Small intestine (tissue), 16 donors: ENCODE measurements around the gene RCN1. TPM values are rescaled to one million over a fixed set of nuclear protein-coding genes. Genes with fewer than 3 reads are reported as not detected.

ENCODE experiments used
- DNase-seq, 2 donors: peaks; one replicate each; pipeline versions ENCODE4 v3.0.0 to v3.0.0-alpha.2; 2013
- FAIRE-seq: peaks from 2 replicates; lab custom pipeline; 2012; peaks lifted over from hg19 to GRCh38; lab: Jason Lieb, UNC
- H3K27ac ChIP-seq, 3 donors: one replicate each; pipeline ENCODE4 v1.5.1; 2013; ENCODE audit warnings: low read length in 2 of 3, mild to moderate bottlenecking in 2 of 3, control low read depth in 1 of 3, inconsistent platforms in 1 of 3, low read depth in 1 of 3, moderate library complexity in 1 of 3
- H3K27me3 ChIP-seq, 3 donors: one replicate each; pipeline ENCODE4 v1.6.1; 2013; ENCODE audit warnings: low read length in 3 of 3, inconsistent platforms in 1 of 3; ENCODE audit not compliant: control insufficient read depth in 3 of 3, insufficient read depth in 3 of 3
- H3K36me3 ChIP-seq, 3 donors: one replicate each; pipeline ENCODE4 v1.6.1; 2013; ENCODE audit warnings: low read length in 3 of 3, inconsistent platforms in 1 of 3, low read depth in 1 of 3, mild to moderate bottlenecking in 1 of 3, moderate library complexity in 1 of 3; ENCODE audit not compliant: control insufficient read depth in 3 of 3, insufficient read depth in 2 of 3
- H3K4me1 ChIP-seq, 3 donors: one replicate each; pipeline ENCODE4 v1.6.1; 2013; ENCODE audit warnings: low read length in 2 of 3, inconsistent platforms in 1 of 3, low read depth in 1 of 3, mild to moderate bottlenecking in 1 of 3, moderate library complexity in 1 of 3; ENCODE audit not compliant: control insufficient read depth in 3 of 3, insufficient read depth in 2 of 3
- H3K4me3 ChIP-seq, 3 donors: one replicate each; pipeline ENCODE4 v1.5.1; 2013; ENCODE audit warnings: low read length in 3 of 3, control low read depth in 1 of 3, inconsistent platforms in 1 of 3, low read depth in 1 of 3, mild to moderate bottlenecking in 1 of 3, moderate library complexity in 1 of 3
- H3K9me3 ChIP-seq, 2 donors: one replicate each; pipeline ENCODE4 v1.6.1; 2013; ENCODE audit warnings: low read depth in 1 of 2, low read length in 1 of 2; ENCODE audit not compliant: control insufficient read depth in 2 of 2, insufficient read depth in 1 of 2
- WGBS, 3 donors: extraction: QIAGEN DNeasy Blood & Tissue Kit; methylation state at CpG; one replicate each; pipeline ENCODE4 v1.1.7; 2013; 5-methylcytosine and 5-hydroxymethylcytosine counted together
- long read RNA-seq, 10 donors: transcript quantifications; one replicate each; lab custom pipeline, GENCODE V29; 2026
- polyA plus RNA-seq, 4 donors: library from polyadenylated mRNA; stranded (reverse) in 3 of 4; unstranded in 1 of 4; fragments of 200-250 nt in 3 of 4; fragments of 120-200 nt in 1 of 4; gene quantifications; one replicate each; pipeline versions ENCODE4 v1.2.1 to v1.2.3, GENCODE V29; 2013
- donor health status: healthy with polysubstance abuse.
- donor health status: control.
- donor health status: control.
- donor health status: Bipolar disorder and iron deficiency.
- donor health status: healthy.

The RCN1 gene
- polyA plus RNA-seq = 10 to 100 TPM in 2 of 4 donors, 1 to 10 TPM in 2; 9.4 to 87.5 (median 44.9) TPM
- long read RNA-seq, donor 1, transcript RCN1-201 (6 exons, 2,572 nt) = major isoform, 74 of 89 reads
- long read RNA-seq, donor 1, partial matches to known transcripts = 11 of 89 reads
- long read RNA-seq, donor 1, other reads (novel, unspliced or antisense) = 0 of 89 reads
- long read RNA-seq, donor 2, transcript RCN1-201 (6 exons, 2,572 nt) = major isoform, 11 of 13 reads
- long read RNA-seq, donor 2, partial matches to known transcripts = 0 of 13 reads
- long read RNA-seq, donor 2, other reads (novel, unspliced or antisense) = 0 of 13 reads
- long read RNA-seq, donor 3, transcript RCN1-201 (6 exons, 2,572 nt) = major isoform, 26 of 27 reads
- long read RNA-seq, donor 3, partial matches to known transcripts = 0 of 27 reads
- long read RNA-seq, donor 3, other reads (novel, unspliced or antisense) = 0 of 27 reads
- long read RNA-seq, donor 4, partial matches to known transcripts = 0 of 3 reads
- long read RNA-seq, donor 4, other reads (novel, unspliced or antisense) = 0 of 3 reads
- long read RNA-seq, donor 5, transcript RCN1-201 (6 exons, 2,572 nt) = major isoform, 6 of 8 reads
- long read RNA-seq, donor 5, partial matches to known transcripts = 0 of 8 reads
- long read RNA-seq, donor 5, other reads (novel, unspliced or antisense) = 0 of 8 reads
- long read RNA-seq, donor 6, transcript RCN1-201 (6 exons, 2,572 nt) = major isoform, 28 of 32 reads
- long read RNA-seq, donor 6, partial matches to known transcripts = 0 of 32 reads
- long read RNA-seq, donor 6, other reads (novel, unspliced or antisense) = 0 of 32 reads
- long read RNA-seq, donor 7 = 0 reads
- long read RNA-seq, donor 8, transcript RCN1-201 (6 exons, 2,572 nt) = major isoform, 6 of 6 reads
- long read RNA-seq, donor 8, partial matches to known transcripts = 0 of 6 reads
- long read RNA-seq, donor 8, other reads (novel, unspliced or antisense) = 0 of 6 reads
- long read RNA-seq, donor 9, transcript RCN1-201 (6 exons, 2,572 nt) = major isoform, 12 of 13 reads
- long read RNA-seq, donor 9, partial matches to known transcripts = 0 of 13 reads
- long read RNA-seq, donor 9, other reads (novel, unspliced or antisense) = 0 of 13 reads
- long read RNA-seq, donor 10, transcript RCN1-201 (6 exons, 2,572 nt) = major isoform, 52 of 57 reads
- long read RNA-seq, donor 10, partial matches to known transcripts = 0 of 57 reads
- long read RNA-seq, donor 10, other reads (novel, unspliced or antisense) = 0 of 57 reads

- Histone ChIP-seq H3K27me3 (peaks cover 0 to 16% (median 0%) of the 10 kb centered on the region in 3 donors), H3K4me3 (peak within 1 kb of the TSS; percentile 58 to 89 (median 77)), H3K4me1 (peaks cover 3 to 7% (median 7%) of the 10 kb centered on the region in 3 donors), H3K9me3 (no peaks in the 10 kb centered on the region), H3K36me3 (peaks cover 0 to 9% (median 0%) of the 10 kb centered on the region in 3 donors), H3K27ac (peak within 1 kb of the TSS; percentile 57 to 90 (median 77))
- DNase-seq (peak; percentile 45 to 88), FAIRE-seq (no peak)
- 4 to 10% (median 7%) methylated on average over 40 to 78 of the region's 79 CpGs for WGBS, 3 donors
Observed at GRCh38 chr11:32090545-32091370, at the start of gene RCN1. RCN1 (plus strand) TSS chr11:32091074; CDS start chr11:32091197, 123 bp downstream.

DNA sequence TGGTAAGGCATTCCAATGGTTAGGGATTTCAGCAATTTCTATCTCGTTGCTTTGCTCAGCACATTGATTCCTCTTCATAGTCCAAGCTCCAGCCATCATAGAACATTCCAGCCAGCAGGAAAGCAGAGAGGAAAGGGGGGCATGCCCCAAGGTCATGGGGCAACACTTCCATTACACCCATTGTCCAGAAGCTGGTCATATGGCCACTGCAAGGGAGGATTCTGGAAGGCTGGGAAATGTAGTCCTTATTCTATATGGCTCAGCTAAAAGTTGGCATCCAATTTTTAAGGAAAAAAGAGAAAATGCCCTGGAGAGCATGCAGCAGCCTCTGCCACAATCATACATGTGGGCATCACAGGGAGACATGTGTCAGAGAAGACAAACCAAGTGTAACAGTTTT lies 47.1 kb upstream of the RCN1 start:
- 21 to 65% (median 24%) methylated on average over 1 of the region's 1 CpG for WGBS, 3 donors
- Histone ChIP-seq H3K4me1 (no peaks in the 10 kb centered on the region), H3K4me3 (no peak overlapping the region), H3K36me3 (no peaks in the 10 kb centered on the region), H3K27ac (no peak overlapping the region), H3K27me3 (peaks cover 0 to 2% (median 0%) of the 10 kb centered on the region in 3 donors), H3K9me3 (no peaks in the 10 kb centered on the region)
- DNase-seq (no peak), FAIRE-seq (no peak)

DNA sequence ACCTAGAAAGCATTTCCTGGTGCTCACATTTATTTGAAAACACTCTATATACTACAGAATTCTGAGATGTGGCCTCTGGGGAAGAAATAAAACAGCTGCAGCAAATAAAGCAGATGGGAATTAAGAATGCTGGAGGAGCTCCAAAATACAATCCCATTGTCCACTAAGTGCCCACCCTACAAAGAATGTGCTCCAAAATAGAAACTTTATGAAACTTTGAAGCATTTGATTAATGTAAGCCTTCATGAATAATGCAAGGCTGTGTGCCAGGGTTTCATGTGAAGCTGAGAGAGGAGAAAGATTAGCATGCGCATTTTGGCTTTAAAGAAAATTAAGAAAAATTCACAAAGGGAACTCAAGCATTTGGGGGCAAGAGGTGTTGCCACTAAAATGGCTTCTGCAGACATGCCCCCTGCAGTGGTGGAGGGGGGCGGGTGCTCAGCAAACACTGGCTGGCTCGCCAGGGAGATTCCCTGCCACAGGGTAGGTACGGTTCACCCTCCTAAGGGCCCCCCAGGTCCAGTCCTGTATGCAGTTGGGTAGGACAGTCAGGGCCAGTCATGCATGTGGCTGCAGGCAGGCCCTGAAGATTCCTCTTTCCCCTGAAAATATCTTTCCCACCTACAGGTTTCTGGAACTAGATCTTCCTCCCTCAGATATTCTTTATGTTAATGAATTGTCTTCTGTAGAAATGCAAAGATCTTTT lies 46.6 kb upstream of the RCN1 start:
- no peak for FAIRE-seq
- peaks cover 0 to 2% (median 0%) of the 10 kb centered on the region in 3 donors for H3K27me3 ChIP-seq
- H3K36me3 ChIP-seq = no peaks in the 10 kb centered on the region
- no peaks in the 10 kb centered on the region for H3K4me1 ChIP-seq
- no peaks in the 10 kb centered on the region for H3K9me3 ChIP-seq
- WGBS, 3 donors = 65 to 72% (median 69%) methylated on average over 4 of the region's 4 CpGs
- no peak for DNase-seq
- no peak overlapping the region for H3K27ac ChIP-seq
- no peak overlapping the region for H3K4me3 ChIP-seq

DNA sequence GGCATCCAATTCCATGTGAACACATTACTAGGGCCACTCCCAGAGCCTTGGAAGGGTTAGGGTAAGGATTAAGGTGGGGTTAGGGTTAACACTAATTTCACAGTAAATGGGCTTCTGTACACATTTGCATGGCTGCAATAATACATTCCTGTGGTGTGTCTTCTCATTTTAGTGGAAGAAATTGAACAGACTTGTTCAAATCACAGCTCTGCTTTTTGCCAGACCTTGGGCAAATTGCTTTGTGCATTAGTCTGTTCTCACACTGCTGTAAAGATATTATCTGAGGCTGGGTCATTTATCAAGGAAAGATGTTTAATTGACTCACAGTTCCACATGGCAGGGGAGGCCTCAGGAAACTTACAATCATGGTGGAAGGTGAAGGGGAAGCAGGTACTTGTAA lies 45.4 kb upstream of the RCN1 start:
- no peaks in the 10 kb centered on the region for H3K9me3 ChIP-seq
- H3K4me1 ChIP-seq = no peaks in the 10 kb centered on the region
- H3K4me3 ChIP-seq = no peak overlapping the region
- no peaks in the 10 kb centered on the region for H3K36me3 ChIP-seq
- peaks cover 0 to 2% (median under 1%) of the 10 kb centered on the region in 3 donors for H3K27me3 ChIP-seq
- DNase-seq (no peak), FAIRE-seq (no peak)
- H3K27ac ChIP-seq = no peak overlapping the region

DNA sequence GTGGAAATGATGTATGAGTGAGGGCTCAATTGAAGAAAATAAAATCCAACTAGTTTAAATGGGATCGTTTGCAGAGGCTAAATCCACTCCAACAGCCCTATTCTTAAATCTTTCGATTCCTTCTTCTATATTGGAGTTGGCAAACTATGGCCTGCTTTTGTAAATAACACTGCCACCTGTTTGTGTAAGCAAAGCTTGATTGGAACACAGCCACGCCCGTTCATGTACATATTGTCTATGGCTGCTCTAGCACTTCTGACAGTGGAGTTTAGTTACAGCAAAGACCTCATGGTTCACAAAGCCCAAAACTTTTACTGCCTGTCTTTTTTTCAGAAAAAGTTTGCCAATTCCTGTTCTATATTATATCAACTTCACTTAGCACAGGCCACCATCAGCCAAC lies 40.6 kb upstream of the RCN1 start:
- 39 to 77% (median 49%) methylated on average over 4 of the region's 4 CpGs for WGBS, 3 donors
- FAIRE-seq (no peak), DNase-seq (no peak)
- no peak overlapping the region for H3K4me3 ChIP-seq
- H3K4me1 ChIP-seq = no peaks in the 10 kb centered on the region
- no peak overlapping the region for H3K27ac ChIP-seq
- no peaks in the 10 kb centered on the region for H3K9me3 ChIP-seq
- no peaks in the 10 kb centered on the region for H3K36me3 ChIP-seq
- peaks cover 0 to 14% (median 2%) of the 10 kb centered on the region in 3 donors for H3K27me3 ChIP-seq

- Histone ChIP-seq H3K4me1 (no peaks in the 10 kb centered on the region), H3K27me3 (peaks cover 0 to 14% (median 0%) of the 10 kb centered on the region in 3 donors), H3K9me3 (no peaks in the 10 kb centered on the region), H3K36me3 (no peaks in the 10 kb centered on the region), H3K27ac (no peak overlapping the region), H3K4me3 (no peak overlapping the region)
- DNase-seq = peak; percentile 49 to 56
- no peak for FAIRE-seq
- 14 to 22% (median 15%) methylated on average over 6 of the region's 6 CpGs for WGBS, 3 donors
Observed at GRCh38 chr11:32052215-32052614, 38.7 kb upstream of the RCN1 start.

- Histone ChIP-seq H3K36me3 (no peaks in the 10 kb centered on the region), H3K4me3 (no peak overlapping the region), H3K27me3 (peaks cover 0 to 19% (median 0%) of the 10 kb centered on the region in 3 donors), H3K4me1 (no peaks in the 10 kb centered on the region), H3K27ac (no peak overlapping the region), H3K9me3 (no peaks in the 10 kb centered on the region)
- no peak for FAIRE-seq
- WGBS, 3 donors = 73 to 81% (median 79%) methylated on average over 7 of the region's 7 CpGs
- DNase-seq = no peak
Observed at GRCh38 chr11:32053151-32053888, 37.6 kb upstream of the RCN1 start.
